Glutamatergic neuron (in vitro differentiated cells): ENCODE measurements around the gene FKBP14. TPM values are rescaled to one million over a fixed set of nuclear protein-coding genes. Genes with fewer than 3 reads are reported as not detected.

Experiments used
- DNase-seq: peaks from one replicate; pipeline ENCODE4 v3.0.0; 2022
- H3K27ac Mint-ChIP-seq: one replicate; pipeline ENCODE4 v1.8.0; 2020; ENCODE audit warnings: mild to moderate bottlenecking, mixed read lengths, inconsistent platforms; ENCODE audit not compliant: unreplicated experiment
- H3K27me3 Mint-ChIP-seq: one replicate; pipeline ENCODE4 v1.8.0; 2020; ENCODE audit warnings: mild to moderate bottlenecking, moderate library complexity, mixed read lengths, inconsistent platforms; ENCODE audit not compliant: unreplicated experiment
- H3K36me3 Mint-ChIP-seq: one replicate; pipeline ENCODE4 v1.8.0; 2020; ENCODE audit warnings: mild to moderate bottlenecking, mixed read lengths, inconsistent platforms; ENCODE audit not compliant: unreplicated experiment
- H3K4me1 Mint-ChIP-seq: one replicate; pipeline ENCODE4 v1.8.0; 2020; ENCODE audit warnings: mild to moderate bottlenecking, low read depth, mixed read lengths, inconsistent platforms; ENCODE audit not compliant: unreplicated experiment
- H3K4me3 Mint-ChIP-seq: one replicate; pipeline ENCODE4 v1.8.0; 2020; ENCODE audit warnings: mild to moderate bottlenecking, mixed read lengths, inconsistent platforms; ENCODE audit not compliant: unreplicated experiment
- H3K9me3 Mint-ChIP-seq: one replicate; pipeline ENCODE4 v1.8.0; 2020; ENCODE audit warnings: mild to moderate bottlenecking, moderate library complexity, mixed read lengths, inconsistent platforms; ENCODE audit not compliant: unreplicated experiment
- total RNA-seq: library from RNA; stranded (reverse); fragmentation: NEBNext Ultra II Directional; extraction: Animal tissue kit (Norgen Biotek cat#: 25700); gene quantifications from one replicate; pipeline ENCODE4 v1.2.1, GENCODE V29; 2021; ENCODE audit not compliant: unreplicated experiment
- TF ChIP-seq, protein P1 (sequence below): fragments of 200-600 bp; sonication (generic); IDR thresholded peaks from one replicate; pipeline ENCODE4 v1.5.0; 2021; ENCODE audit not compliant: partially characterized antibody, unreplicated experiment

The FKBP14 gene
- total RNA-seq, 1 donor from 2014 or later, result 6.8 TPM

DNA sequence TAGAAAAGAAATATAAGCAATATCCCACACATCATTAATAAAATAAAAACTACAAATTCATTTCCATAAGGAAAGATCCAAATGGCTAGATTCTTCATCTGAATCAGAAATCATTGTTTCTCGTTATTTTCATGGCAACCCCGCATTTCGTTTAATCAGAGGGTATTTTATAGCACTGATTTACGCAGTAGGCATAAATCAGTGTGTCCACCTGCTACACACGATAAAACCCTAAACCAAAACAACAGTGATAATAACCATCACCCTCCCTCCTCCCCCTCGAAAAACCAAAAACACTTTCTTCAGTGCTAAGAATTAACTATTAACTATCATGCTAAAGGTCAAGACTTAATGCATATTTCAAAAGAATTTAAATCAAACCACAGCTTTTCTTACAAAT, 16.5 kb downstream of the FKBP14 start:
- H3K36me3 Mint-ChIP-seq, result no peaks in the 10 kb centered on the region
- TF ChIP-seq, protein P1, sequence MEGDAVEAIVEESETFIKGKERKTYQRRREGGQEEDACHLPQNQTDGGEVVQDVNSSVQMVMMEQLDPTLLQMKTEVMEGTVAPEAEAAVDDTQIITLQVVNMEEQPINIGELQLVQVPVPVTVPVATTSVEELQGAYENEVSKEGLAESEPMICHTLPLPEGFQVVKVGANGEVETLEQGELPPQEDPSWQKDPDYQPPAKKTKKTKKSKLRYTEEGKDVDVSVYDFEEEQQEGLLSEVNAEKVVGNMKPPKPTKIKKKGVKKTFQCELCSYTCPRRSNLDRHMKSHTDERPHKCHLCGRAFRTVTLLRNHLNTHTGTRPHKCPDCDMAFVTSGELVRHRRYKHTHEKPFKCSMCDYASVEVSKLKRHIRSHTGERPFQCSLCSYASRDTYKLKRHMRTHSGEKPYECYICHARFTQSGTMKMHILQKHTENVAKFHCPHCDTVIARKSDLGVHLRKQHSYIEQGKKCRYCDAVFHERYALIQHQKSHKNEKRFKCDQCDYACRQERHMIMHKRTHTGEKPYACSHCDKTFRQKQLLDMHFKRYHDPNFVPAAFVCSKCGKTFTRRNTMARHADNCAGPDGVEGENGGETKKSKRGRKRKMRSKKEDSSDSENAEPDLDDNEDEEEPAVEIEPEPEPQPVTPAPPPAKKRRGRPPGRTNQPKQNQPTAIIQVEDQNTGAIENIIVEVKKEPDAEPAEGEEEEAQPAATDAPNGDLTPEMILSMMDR, result no peak
- no peaks in the 10 kb centered on the region for H3K4me1 Mint-ChIP-seq
- H3K27ac Mint-ChIP-seq, result no peak overlapping the region
- no peak for DNase-seq
- no peaks in the 10 kb centered on the region for H3K9me3 Mint-ChIP-seq
- no peaks in the 10 kb centered on the region for H3K27me3 Mint-ChIP-seq
- no peak overlapping the region for H3K4me3 Mint-ChIP-seq

DNA sequence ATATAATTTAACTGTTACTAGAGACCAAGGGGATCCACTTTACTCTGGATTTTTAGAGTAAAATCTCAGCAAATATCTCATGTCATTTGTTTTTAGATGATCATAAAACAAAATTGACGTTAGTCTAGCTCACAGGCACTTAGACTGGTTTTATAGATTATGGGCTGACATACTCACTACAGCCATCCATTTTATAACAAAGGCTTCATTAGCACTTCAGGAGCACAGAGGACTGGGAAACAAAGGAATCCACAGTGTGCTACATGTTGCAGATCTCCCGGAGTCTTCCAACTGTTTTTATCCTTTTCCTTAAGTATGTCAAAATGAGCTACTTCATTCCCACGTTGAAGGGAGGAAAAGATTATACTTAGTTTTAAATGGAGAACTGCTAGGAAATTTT, 21.0 kb downstream of the FKBP14 start:
- Mint-ChIP-seq H3K36me3 (no peaks in the 10 kb centered on the region), H3K27me3 (no peaks in the 10 kb centered on the region), H3K4me3 (no peak overlapping the region), H3K27ac (no peak overlapping the region), H3K4me1 (peaks cover 4% of the 10 kb centered on the region), H3K9me3 (no peaks in the 10 kb centered on the region)
- TF ChIP-seq, protein P1, result no peak
- no peak for DNase-seq

DNA sequence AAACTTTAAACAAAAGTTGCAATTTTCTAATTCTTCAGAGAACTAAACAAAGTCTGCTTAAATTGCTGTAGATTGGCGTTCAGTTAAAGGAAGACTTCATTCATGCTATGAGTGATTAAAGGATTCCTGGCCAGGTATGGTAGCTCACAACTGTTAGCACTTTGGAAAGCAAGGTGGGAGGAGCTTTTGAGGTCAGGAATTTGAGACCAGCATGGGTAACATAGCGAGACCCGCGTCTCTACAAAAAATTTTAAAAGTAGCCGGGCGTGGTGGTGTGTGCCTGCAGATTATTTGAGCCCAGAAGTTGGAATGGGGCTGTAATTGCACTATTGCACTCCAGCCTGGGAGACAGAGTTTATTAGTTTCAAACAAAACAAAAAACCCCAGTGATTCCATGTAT, 23.4 kb downstream of the FKBP14 start:
- H3K36me3 Mint-ChIP-seq, result no peaks in the 10 kb centered on the region
- no peak overlapping the region for H3K27ac Mint-ChIP-seq
- no peak for DNase-seq
- H3K4me1 Mint-ChIP-seq, result peaks cover 4% of the 10 kb centered on the region
- TF ChIP-seq, protein P1, result no peak
- H3K27me3 Mint-ChIP-seq, result peaks cover 2% of the 10 kb centered on the region
- H3K9me3 Mint-ChIP-seq, result peaks cover 1% of the 10 kb centered on the region
- H3K4me3 Mint-ChIP-seq, result no peak overlapping the region

DNA sequence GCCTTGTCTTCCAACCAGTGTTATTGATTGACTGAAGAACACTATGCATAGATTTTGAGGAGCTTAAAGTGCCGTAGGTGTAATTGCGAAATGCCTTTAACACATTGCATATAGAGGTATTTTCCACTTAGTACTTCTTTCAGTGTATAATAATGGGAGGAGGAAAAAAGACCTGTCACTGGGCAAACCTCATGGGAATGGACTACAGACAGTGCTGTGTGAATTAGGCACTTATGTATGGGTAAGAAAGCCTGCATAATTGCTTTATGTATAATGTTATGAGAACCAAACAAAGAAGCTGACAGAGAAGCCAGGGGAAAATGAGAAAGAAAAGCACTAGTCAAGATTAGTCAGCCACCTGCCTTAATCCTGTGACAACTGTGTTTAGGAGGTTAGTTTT, 24.5 kb downstream of the FKBP14 start:
- DNase-seq, result no peak
- Mint-ChIP-seq H3K4me1 (peaks cover 4% of the 10 kb centered on the region), H3K27me3 (peaks cover 2% of the 10 kb centered on the region), H3K4me3 (peak overlapping the region; percentile 67), H3K27ac (no peak overlapping the region), H3K36me3 (no peaks in the 10 kb centered on the region), H3K9me3 (peaks cover 1% of the 10 kb centered on the region)
- TF ChIP-seq, protein P1, result no peak

DNA sequence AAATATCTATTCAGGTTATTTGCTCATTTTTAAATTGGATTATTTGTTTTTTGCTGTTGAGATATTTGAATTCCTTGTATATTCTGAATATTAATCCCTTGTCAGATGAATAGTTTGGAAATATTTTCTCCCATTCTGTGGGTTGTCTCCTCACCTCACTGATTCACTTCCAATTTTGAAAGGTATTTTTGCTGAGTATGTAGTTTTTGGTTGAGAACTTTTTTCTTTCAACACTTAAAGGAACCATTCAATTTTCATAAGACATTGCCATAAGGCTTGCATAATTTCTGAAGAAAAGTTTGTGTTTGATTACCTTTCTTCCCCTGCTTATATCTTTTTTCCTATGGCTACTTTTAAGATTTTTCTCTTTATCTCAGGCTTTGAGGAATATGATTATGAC, 28.0 kb downstream of the FKBP14 start:
- Mint-ChIP-seq H3K27ac (no peak overlapping the region), H3K4me3 (no peak overlapping the region), H3K9me3 (peaks cover 1% of the 10 kb centered on the region), H3K27me3 (peaks cover 2% of the 10 kb centered on the region), H3K36me3 (peaks cover 5% of the 10 kb centered on the region), H3K4me1 (peaks cover 4% of the 10 kb centered on the region)
- TF ChIP-seq, protein P1, result no peak
- DNase-seq, result no peak
